M059J (cell line): Measurements from ENCODE around the gene KCNJ9. TPM values are rescaled to one million over a fixed set of nuclear protein-coding genes. Genes with fewer than 3 reads are reported as not detected.
"Not testable (repeated sequence)": the region's sequence is repeated elsewhere in the genome, so short reads cannot be mapped to it uniquely, and the experiment has no call there.

Experiments
- DNase-seq: peaks from one replicate; pipeline ENCODE4 v3.0.0-alpha.2; 2012; ENCODE audit warnings: low read depth
- total RNA-seq: library from RNA; depleted of rRNA; stranded (reverse); fragments of >200 nt; shearing (Covaris generic); gene quantifications from 2 replicates; pipeline ENCODE4 v1.2.3, GENCODE V29; 2014

Gene KCNJ9
- total RNA-seq, 1 experiment from 2014 or later = not detected

GRCh38 chr1:160125746-160126145 lies 44.4 kb downstream of the KCNJ9 start:
- DNase-seq = peak; percentile 90

DNA sequence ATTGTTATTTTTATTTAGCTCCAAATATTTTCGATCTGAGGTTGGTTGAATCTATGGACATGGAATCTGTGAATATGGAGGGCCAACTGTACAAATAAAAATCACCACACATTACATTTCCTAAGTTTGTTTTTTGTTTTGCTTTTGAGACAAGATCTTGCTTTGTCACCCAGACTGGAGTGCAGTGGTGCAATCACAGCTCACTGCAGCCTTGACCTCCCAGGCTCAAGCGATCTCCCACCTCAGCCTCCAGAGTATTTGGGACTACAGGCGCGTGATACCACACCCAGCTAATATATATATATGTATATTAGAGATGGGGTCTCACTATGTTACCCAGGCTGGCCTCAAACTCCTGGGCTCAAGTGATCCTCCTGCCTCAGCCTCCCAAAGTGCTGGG lies 45.0 kb downstream of the KCNJ9 start:
- DNase-seq = not testable (repeated sequence)

GRCh38 chr1:160127381-160127780 lies 46.0 kb downstream of the KCNJ9 start:
- no peak for DNase-seq

DNA sequence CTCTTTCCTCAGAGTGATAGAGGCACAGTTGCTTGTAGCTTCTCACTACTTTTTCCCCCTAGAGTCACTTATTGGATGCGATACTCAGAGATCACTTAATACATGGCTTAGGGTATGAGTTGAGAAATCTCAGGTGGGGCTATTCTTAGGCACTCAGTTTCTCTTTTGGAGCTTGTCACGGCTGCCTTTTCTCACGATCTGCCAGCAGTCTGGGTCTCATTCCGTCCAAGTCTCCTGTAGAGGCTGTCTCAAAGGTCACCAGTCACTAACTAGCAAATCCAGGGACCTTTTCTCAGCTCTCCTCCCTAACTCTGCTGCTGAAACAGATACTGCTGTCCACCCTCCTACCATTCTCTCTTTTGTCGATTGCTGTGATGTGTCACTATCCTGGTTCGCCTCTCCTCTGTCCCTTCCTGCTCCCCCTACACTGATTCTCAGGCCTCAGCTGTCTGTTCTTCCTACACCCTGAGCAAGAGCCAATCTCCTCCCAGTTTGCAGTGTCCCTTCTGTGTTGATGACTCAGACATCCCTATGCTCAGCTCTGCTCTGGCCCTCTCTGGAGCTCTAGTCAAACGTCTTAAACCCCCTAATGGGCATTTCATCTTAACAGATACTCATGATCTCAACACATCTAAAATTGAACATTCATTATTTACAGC lies 46.7 kb downstream of the KCNJ9 start:
- DNase-seq = peak; percentile 73

- DNase-seq = no peak
Observed at GRCh38 chr1:160128636-160129035, 47.3 kb downstream of the KCNJ9 start.

GRCh38 chr1:160129046-160129445 lies 47.7 kb downstream of the KCNJ9 start:
- peak; percentile 51 for DNase-seq

DNA sequence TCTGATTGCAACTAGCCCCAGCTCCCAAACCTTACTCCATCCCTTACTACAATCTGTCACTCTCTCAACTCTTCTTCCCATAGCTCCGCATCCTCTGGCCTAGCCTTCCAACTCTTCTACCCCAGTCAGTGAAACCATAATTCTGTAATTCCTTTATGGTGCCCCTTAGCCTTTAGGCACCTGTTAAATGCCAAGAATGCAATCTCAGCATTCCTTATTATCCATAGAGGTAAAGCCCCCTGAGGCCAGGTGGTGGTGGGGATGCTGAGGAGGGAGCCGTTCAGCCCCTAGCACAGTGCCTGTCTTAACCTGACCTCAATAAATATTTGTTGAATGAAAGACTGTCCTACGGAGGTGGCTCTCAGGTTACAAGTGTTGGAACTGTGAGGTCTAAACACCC lies 48.2 kb downstream of the KCNJ9 start:
- no peak for DNase-seq

GRCh38 chr1:160129966-160130365 lies 48.6 kb downstream of the KCNJ9 start:
- no peak for DNase-seq

- DNase-seq = no peak
Observed at GRCh38 chr1:160130486-160130885, 49.1 kb downstream of the KCNJ9 start.

DNA sequence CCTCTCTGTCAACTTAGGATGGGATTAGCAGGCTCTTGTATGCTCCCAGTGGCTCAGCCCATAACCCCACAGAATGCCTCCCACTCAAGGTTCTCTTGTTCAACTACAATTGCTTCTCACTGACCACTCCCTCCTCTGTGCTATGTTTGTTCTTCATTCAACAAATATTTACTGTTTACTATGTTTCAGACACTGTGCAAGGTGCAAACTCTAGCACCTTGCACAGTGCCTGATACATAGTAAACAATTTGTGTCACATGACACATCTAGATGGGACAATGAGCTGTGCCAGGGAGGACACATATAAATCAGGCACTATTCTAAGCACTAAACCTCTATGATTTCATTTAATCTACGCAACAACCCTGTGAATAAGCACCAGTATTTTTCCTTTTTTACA lies 49.6 kb downstream of the KCNJ9 start:
- no peak for DNase-seq

DNA sequence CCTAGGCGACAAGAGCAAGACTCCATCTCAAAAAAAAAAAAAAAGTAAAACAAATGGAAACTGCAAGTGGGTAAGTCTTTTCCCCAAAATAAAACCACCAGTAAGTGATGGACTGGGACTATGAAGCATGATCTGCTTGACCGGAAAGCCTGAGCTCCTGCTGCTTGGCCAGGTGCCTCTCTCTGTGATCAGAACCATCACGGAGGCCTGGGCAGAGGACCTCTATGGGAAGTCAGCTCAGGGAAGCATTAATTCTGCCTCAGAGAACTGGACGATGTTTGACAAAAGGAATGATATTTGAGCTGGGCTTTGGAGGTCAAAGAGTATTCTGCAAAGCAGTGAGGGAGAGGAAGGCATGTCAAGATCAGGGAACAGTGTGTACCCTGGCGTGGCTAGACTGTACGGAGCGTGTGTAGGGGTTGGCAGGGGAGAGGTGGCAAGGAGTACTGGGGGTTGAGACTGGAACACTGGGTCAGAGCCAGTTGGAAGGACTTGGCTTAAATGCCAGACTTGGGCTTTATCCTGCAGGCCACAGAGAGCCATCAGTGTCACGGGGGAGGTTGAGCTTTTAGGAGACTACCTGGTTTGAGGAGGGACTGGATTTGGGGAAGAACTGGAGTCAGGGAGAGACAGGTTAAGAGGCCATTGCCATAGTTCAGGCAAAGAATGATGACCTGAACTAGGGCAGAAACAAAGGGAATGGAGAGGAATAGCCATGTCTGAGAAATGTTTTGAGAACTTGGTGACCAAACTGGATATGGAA lies 50.6 kb downstream of the KCNJ9 start:
- no peak for DNase-seq

- no peak for DNase-seq
Observed at GRCh38 chr1:160133990-160134770, 52.8 kb downstream of the KCNJ9 start.

DNA sequence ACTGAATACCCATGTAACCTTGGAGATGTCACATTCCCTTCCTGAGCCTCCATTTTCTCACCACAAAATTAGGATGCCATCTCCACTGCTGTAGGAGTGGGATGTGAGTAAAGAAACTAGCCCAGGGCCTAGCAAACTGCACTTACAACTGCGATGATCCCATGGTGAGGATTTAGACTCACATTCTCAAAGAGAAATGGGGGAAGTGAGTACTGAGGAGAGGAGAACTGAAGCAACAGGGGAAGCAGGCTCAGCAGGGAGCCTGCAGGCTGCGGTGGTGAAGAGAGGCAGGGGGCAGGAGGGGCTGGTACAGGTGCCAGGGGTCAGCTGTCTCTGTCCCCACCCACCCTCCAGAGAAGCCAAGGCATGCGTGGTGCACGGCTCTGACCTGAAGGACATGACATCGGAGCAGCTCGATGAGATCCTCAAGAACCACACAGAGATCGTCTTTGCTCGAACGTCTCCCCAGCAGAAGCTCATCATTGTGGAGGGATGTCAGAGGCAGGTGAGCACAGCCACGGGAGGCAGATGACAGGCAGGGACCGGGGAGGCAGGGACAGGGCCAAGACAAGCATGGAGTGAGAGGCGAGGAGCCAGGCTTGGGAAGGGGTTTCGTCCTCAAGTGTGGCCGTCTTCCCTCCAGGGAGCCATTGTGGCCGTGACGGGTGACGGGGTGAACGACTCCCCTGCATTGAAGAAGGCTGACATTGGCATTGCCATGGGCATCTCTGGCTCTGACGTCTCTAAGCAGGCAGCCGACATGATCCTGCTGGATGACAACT lies 53.6 kb downstream of the KCNJ9 start:
- DNase-seq = no peak

DNA sequence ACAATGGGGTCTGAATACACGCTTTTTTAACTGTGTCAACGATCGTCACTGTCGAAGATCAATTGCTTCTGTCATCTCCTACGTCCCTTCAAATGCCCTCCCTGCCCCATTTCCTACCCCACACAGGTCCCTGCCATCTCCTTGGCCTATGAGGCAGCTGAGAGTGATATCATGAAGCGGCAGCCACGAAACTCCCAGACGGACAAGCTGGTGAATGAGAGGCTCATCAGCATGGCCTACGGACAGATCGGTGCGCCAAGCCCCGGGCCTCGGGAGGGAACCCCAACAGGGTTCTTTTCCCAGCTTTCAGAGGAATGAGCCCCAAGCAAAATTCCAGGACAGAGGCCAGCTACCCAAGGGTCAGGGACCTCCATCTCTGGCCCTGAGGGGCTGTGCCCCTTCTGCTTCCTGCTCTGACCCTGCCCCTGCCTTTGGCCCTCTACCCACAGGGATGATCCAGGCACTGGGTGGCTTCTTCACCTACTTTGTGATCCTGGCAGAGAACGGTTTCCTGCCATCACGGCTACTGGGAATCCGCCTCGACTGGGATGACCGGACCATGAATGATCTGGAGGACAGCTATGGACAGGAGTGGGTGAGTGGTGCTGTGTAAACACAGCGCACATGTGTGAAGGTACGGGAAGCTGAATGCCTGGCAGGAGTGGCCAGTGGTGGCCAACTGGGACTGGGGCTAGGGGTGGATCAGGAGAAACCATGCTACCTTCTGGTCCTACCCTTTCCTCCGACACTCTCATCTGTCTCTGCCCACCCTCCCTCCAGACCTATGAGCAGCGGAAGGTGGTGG lies 55.0 kb downstream of the KCNJ9 start:
- DNase-seq = no peak

DNA sequence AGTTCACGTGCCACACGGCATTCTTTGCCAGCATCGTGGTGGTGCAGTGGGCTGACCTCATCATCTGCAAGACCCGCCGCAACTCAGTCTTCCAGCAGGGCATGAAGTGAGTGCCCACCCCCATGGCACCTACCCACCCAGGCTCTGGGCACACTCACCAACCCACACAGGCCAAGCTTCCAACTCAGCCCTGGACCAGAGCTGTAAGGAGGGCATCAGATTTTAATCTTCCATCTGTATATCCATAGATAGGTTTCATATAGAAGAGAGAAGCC lies 55.5 kb downstream of the KCNJ9 start:
- no peak for DNase-seq

- no peak for DNase-seq
Observed at GRCh38 chr1:160137216-160137862, 56.0 kb downstream of the KCNJ9 start.

GRCh38 chr1:160139840-160140239 lies 58.5 kb downstream of the KCNJ9 start:
- no peak for DNase-seq
